Measurements from ENCODE around the gene NOC4L. TPM values are rescaled to one million over a fixed set of nuclear protein-coding genes. Genes with fewer than 3 reads are reported as not detected.

Gene NOC4L
- total and polyA plus RNA-seq, 2 donors (not counting 3 experiments of a cell fraction or from before 2014, with no cell fraction given), result 19.4 to 29.4 TPM

DNA sequence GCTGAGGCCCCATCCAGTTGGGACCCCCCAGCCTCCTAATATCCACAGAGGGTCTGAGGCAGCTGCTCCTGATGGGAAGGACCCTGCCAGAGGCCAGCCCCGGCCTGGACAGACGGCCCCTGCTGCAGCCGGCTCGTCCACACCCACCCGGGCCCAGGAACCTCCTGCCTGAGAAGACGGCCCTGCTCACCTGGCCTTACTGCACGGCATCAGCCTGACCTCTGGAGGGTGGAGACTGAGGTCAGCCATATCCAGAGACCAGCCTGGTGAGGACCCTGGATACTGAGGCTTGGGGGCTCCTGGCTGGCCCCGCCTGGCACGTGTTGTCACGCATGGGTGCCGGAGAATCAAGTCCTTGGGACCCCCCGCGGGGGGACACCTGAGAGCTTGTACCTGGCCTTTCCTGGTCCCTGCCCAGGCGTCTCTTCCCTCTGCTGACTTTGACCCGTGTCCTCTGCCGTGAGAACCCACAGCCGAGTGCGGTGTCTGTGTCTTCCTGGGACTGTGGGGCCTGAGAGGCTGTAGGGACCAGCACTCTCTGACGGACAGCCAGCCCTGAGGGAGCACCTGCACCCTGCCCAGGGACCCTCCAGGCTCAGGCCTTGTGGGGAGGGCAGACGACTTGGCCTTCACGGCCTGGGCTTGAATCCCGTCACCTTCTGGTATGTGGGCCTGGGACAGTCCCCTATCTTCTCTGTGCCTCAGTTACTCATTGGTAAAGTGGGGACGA is 57.3 kb downstream of the NOC4L start:
- Histone ChIP-seq H3K4me3 (replicated peaks in 1 of 3; ENCODE audit: insufficient read depth in 1 of 3, low read depth in 1 of 3, low read length in 3 of 3) (no peak overlapping the region), H3K36me3 (ENCODE audit: control insufficient read depth in 2 of 2, extremely low read depth in 1 of 2, insufficient read depth in 2 of 2, low read length in 2 of 2) (no peaks in the 10 kb centered on the region), H2AFZ (ENCODE audit: low read depth, low read length) (no peak overlapping the region), H3K9me1 (replicated peaks; ENCODE audit: control insufficient read depth, extremely low read depth, insufficient read depth, low read length) (no peaks in the 10 kb centered on the region), H3K27ac (ENCODE audit: insufficient read depth, low read depth, low read length) (no peak overlapping the region), H3K4me1 (ENCODE audit: control insufficient read depth, extremely low read depth, insufficient read depth, low read length) (no peaks in the 10 kb centered on the region), H4K20me1 (replicated peaks; ENCODE audit: control insufficient read depth, extremely low read depth, insufficient read depth, low read length) (no peaks in the 10 kb centered on the region), H3K27me3 (ENCODE audit: control insufficient read depth in 2 of 2, insufficient read depth in 2 of 2, low read length in 2 of 2) (peaks cover 13 to 16% of the 10 kb centered on the region in 2 experiments), H3K4me2 (ENCODE audit: insufficient read depth, low read length) (no peak overlapping the region), H3K79me2 (ENCODE audit: control insufficient read depth, insufficient read depth, low read length) (no peaks in the 10 kb centered on the region), H3K9me3 (replicated peaks; ENCODE audit: control insufficient read depth, insufficient read depth, low read length) (no peaks in the 10 kb centered on the region), H3K9ac (replicated peaks; ENCODE audit: extremely low read depth, insufficient read depth, low read length) (no peak overlapping the region)
- ChIA-PET CTCF (no interaction called here), POLR2A (no interaction called here)
- DNase-seq (ENCODE audit: low read depth, low spot score), result no peak
- intact Hi-C loops (cut with micrococcal nuclease) (no loop called here), dilution Hi-C loops (cut with MboI; ENCODE audit: extremely low pct_ligation_motif_present, low sequenced_read_pairs) (no loop called here)
- BruUV-seq (replicated peaks), result no TSS peak
- no peak for FAIRE-seq
- no peak for TF ChIP-seq FOS (IDR thresholded peaks at IDR 0.05; ENCODE audit: borderline replicate concordance, insufficient read depth, low read length)
- TF ChIP-seq POLR2AphosphoS5 (IDR thresholded peaks at IDR 0.05; ENCODE audit: insufficient read depth, low read depth, low read length), result no peak
- no peak for TF ChIP-seq MAX (IDR thresholded peaks at IDR 0.05; ENCODE audit: insufficient read depth, insufficient read length)
- TF ChIP-seq EZH2 (IDR thresholded peaks at IDR 0.05; ENCODE audit: borderline replicate concordance, low read depth, low read length, severe bottlenecking), result no peak
- TF ChIP-seq, protein P1, sequence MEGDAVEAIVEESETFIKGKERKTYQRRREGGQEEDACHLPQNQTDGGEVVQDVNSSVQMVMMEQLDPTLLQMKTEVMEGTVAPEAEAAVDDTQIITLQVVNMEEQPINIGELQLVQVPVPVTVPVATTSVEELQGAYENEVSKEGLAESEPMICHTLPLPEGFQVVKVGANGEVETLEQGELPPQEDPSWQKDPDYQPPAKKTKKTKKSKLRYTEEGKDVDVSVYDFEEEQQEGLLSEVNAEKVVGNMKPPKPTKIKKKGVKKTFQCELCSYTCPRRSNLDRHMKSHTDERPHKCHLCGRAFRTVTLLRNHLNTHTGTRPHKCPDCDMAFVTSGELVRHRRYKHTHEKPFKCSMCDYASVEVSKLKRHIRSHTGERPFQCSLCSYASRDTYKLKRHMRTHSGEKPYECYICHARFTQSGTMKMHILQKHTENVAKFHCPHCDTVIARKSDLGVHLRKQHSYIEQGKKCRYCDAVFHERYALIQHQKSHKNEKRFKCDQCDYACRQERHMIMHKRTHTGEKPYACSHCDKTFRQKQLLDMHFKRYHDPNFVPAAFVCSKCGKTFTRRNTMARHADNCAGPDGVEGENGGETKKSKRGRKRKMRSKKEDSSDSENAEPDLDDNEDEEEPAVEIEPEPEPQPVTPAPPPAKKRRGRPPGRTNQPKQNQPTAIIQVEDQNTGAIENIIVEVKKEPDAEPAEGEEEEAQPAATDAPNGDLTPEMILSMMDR (IDR thresholded peaks at IDR 0.05; ENCODE audit: extremely low read depth in 1 of 2, insufficient read depth in 1 of 2, low read depth in 1 of 2, low read length in 2 of 2), result no peak
- no peak for TF ChIP-seq POLR2A (IDR thresholded peaks at IDR 0.05; ENCODE audit: low read depth, low read length)
- TF ChIP-seq GATA2 (IDR thresholded peaks at IDR 0.05; ENCODE audit: insufficient read depth, insufficient read length, low read depth, low read length), result no peak
- no peak for TF ChIP-seq JUN (IDR thresholded peaks at IDR 0.05; ENCODE audit: borderline replicate concordance, insufficient read depth, insufficient read length, low read depth)
- TF ChIP-seq MYC (IDR thresholded peaks at IDR 0.05; ENCODE audit: low read depth, low read length), result no peak

Small RNA genes lying within 50 kb of the gene (small RNA-seq; reads per million reads assigned to genes)
- gene AC138466.3 (ENCODE audit: insufficient read depth, insufficient read length, low read depth, low replicate concordance), result not detected

Other genes with a start within 250 kb of the NOC4L start
- 37.8 and 38.2 TPM in 2 replicates for gene ULK1, start 249.8 kb upstream of the NOC4L start, total RNA-seq
- gene ULK1, start 249.8 kb upstream of the NOC4L start, polyA plus RNA-seq, result 14.4 and 17.8 TPM in 2 replicates
- 47.9 and 52.2 TPM in 2 replicates for gene PUS1, start 215.2 kb upstream of the NOC4L start, total RNA-seq
- 29.0 and 33.9 TPM in 2 replicates for gene PUS1, start 215.2 kb upstream of the NOC4L start, polyA plus RNA-seq
- gene EP400, start 194.5 kb upstream of the NOC4L start, total RNA-seq, result 57.3 and 57.7 TPM in 2 replicates
- 7.5 and 9.0 TPM in 2 replicates for gene EP400, start 194.5 kb upstream of the NOC4L start, polyA plus RNA-seq
- gene DDX51, start 138 bp upstream of the NOC4L start, total RNA-seq, result 23.5 and 27.2 TPM in 2 replicates
- gene DDX51, start 138 bp upstream of the NOC4L start, polyA plus RNA-seq, result 10.9 and 11.4 TPM in 2 replicates
- 0.73 TPM in 1 of 2 replicates, not detected in the other for gene GALNT9, start 185.1 kb downstream of the NOC4L start, total RNA-seq
- 0.06 and 0.14 TPM in 2 replicates for gene GALNT9, start 185.1 kb downstream of the NOC4L start, polyA plus RNA-seq